H1 (cell line): ENCODE results near the gene IPO9. TPM values are rescaled to one million over a fixed set of nuclear protein-coding genes. Genes with fewer than 3 reads are reported as not detected.

Experiments used
- CTCF ChIA-PET: fragments of 300-600 bp; sonication (Branson Sonifier 250); formaldehyde crosslinking; loops from one replicate; lab custom pipeline; 2021; ENCODE audit not compliant: partially characterized antibody; lab: Charles Lee
- POLR2A ChIA-PET: fragments of 300-600 bp; sonication (Branson Sonifier 250); formaldehyde crosslinking; loops from one replicate; lab custom pipeline; 2021; ENCODE audit warnings: inconsistent platforms; ENCODE audit not compliant: partially characterized antibody; lab: Charles Lee
- DNase-seq, 2 experiments: peaks; one replicate each; pipeline versions ENCODE4 v3.0.0 to v3.0.0-alpha.2; 2010 to 2022; ENCODE audit warnings: low spot score in 2 of 2, low read depth in 1 of 2, mixed read lengths in 1 of 2
- FAIRE-seq: peaks from 2 replicates; lab custom pipeline; 2011; peaks lifted over from hg19 to GRCh38; lab: Jason Lieb, UNC
- H2AFZ ChIP-seq: 2 replicates; pipeline ENCODE4 v1.8.1; 2012; ENCODE audit warnings: low read length, inconsistent platforms
- H2AK5ac ChIP-seq: 2 replicates; pipeline ENCODE4 v1.6.1; 2013; ENCODE audit warnings: low read depth, low read length
- H2BK120ac ChIP-seq: replicated peaks from 2 replicates; pipeline ENCODE3; 2013; ENCODE audit warnings: low read depth, low read length, inconsistent platforms
- H2BK12ac ChIP-seq: 2 replicates; pipeline ENCODE4 v1.6.1; 2013; ENCODE audit warnings: low read depth, low read length
- H2BK15ac ChIP-seq: 2 replicates; pipeline ENCODE4 v1.6.1; 2013; ENCODE audit warnings: low read length
- H2BK20ac ChIP-seq: 2 replicates; pipeline ENCODE4 v1.6.1; 2013; ENCODE audit warnings: low read length
- H2BK5ac ChIP-seq: 2 replicates; pipeline ENCODE4 v1.6.1; 2013; ENCODE audit warnings: low read depth, low read length
- H3K14ac ChIP-seq: 2 replicates; pipeline ENCODE4 v1.6.1; 2013; ENCODE audit warnings: inconsistent platforms; ENCODE audit not compliant: insufficient read length
- H3K18ac ChIP-seq: 2 replicates; pipeline ENCODE4 v1.6.1; 2013; ENCODE audit warnings: low read length; ENCODE audit errors: extremely low read depth
- H3K23ac ChIP-seq: 2 replicates; pipeline ENCODE4 v1.6.1; 2013; ENCODE audit warnings: inconsistent platforms; ENCODE audit not compliant: insufficient read length
- H3K23me2 ChIP-seq: 2 replicates; pipeline ENCODE4 v1.6.1; 2013; ENCODE audit warnings: low read depth, low read length
- H3K27ac ChIP-seq: 2 replicates; pipeline ENCODE4 v1.6.1; 2011; ENCODE audit warnings: low read depth, low read length, inconsistent platforms
- H3K27me3 ChIP-seq, 4 experiments: replicated peaks in 1 of 4; 1 replicate in 1 of 4; 2 replicates in 3 of 4; pipeline versions ENCODE4 v1.6.1 to v1.8.1; 2011 to 2013; ENCODE audit warnings: low read length in 3 of 4, mild to moderate bottlenecking in 3 of 4, inconsistent platforms in 2 of 4, mixed read lengths in 2 of 4, moderate library complexity in 1 of 4; ENCODE audit not compliant: control insufficient read depth in 3 of 4, insufficient read depth in 3 of 4; ENCODE audit errors: extremely low read depth in 1 of 4
- H3K36me3 ChIP-seq, 4 experiments: 2 replicates each; pipeline versions ENCODE4 v1.6.1 to v1.8.1; 2011 to 2013; ENCODE audit warnings: mild to moderate bottlenecking in 4 of 4, low read length in 3 of 4, moderate library complexity in 2 of 4, control low read depth in 1 of 4, inconsistent platforms in 1 of 4; ENCODE audit not compliant: insufficient read depth in 4 of 4, control insufficient read depth in 2 of 4
- H3K4ac ChIP-seq: replicated peaks from 2 replicates; pipeline ENCODE3; 2013; ENCODE audit warnings: low read length, low read depth, mixed read lengths, inconsistent platforms; ENCODE audit not compliant: insufficient read length
- H3K4me1 ChIP-seq, 4 experiments: replicated peaks in 1 of 4; 1 replicate in 1 of 4; 2 replicates in 3 of 4; pipeline versions ENCODE4 v1.6.1 to v1.8.1; 2011 to 2013; ENCODE audit warnings: low read length in 3 of 4, inconsistent platforms in 2 of 4, mixed read lengths in 1 of 4; ENCODE audit not compliant: insufficient read depth in 4 of 4, control insufficient read depth in 3 of 4
- H3K4me2 ChIP-seq, 2 experiments: 2 replicates each; pipeline versions ENCODE4 v1.6.1 to v1.8.1; 2011 to 2013; ENCODE audit warnings: low read depth in 2 of 2, low read length in 2 of 2, control low read depth in 1 of 2, inconsistent platforms in 1 of 2, mild to moderate bottlenecking in 1 of 2; ENCODE audit not compliant: insufficient read depth in 1 of 2
- H3K4me3 ChIP-seq, 4 experiments: fragments of 200-600, 300-600 bp in 1 of 4; sonication (generic), shearing (Covaris generic), sonication (Bioruptor Twin) in 1 of 4; 2 replicates each; pipeline versions ENCODE4 v1.5.1 to v1.8.1; 2011 to 2016; ENCODE audit warnings: low read length in 4 of 4, low read depth in 3 of 4, control low read depth in 2 of 4, inconsistent platforms in 2 of 4, mild to moderate bottlenecking in 2 of 4, mixed read lengths in 1 of 4, moderate library complexity in 1 of 4; ENCODE audit not compliant: insufficient read depth in 2 of 4; ENCODE audit errors: extremely low read depth in 1 of 4
- H3K56ac ChIP-seq: replicated peaks from 2 replicates; pipeline ENCODE3; 2013; ENCODE audit warnings: low read depth, mild to moderate bottlenecking, mixed read lengths, low read length, inconsistent platforms; ENCODE audit not compliant: insufficient read length
- H3K79me1 ChIP-seq: 2 replicates; pipeline ENCODE4 v1.6.1; 2013; ENCODE audit warnings: low read depth, low read length, control low read depth
- H3K79me2 ChIP-seq, 2 experiments: 2 replicates each; pipeline versions ENCODE4 v1.6.1 to v1.8.1; 2012 to 2013; ENCODE audit warnings: low read length in 2 of 2, mild to moderate bottlenecking in 2 of 2, inconsistent platforms in 1 of 2; ENCODE audit not compliant: insufficient read depth in 2 of 2, control insufficient read depth in 1 of 2
- H3K9ac ChIP-seq, 4 experiments: replicated peaks in 1 of 4; 1 replicate in 1 of 4; 2 replicates in 3 of 4; pipeline versions ENCODE4 v1.6.1 to v1.8.1; 2011 to 2013; ENCODE audit warnings: low read depth in 3 of 4, low read length in 3 of 4, control low read depth in 2 of 4, mild to moderate bottlenecking in 2 of 4, moderate library complexity in 2 of 4, inconsistent platforms in 1 of 4; ENCODE audit errors: extremely low read depth in 1 of 4
- H3K9me3 ChIP-seq, 2 experiments: 2 replicates each; pipeline versions ENCODE4 v1.6.1 to v1.8.1; 2012 to 2013; ENCODE audit warnings: mild to moderate bottlenecking in 2 of 2, moderate library complexity in 2 of 2, control low read depth in 1 of 2, inconsistent platforms in 1 of 2, low read depth in 1 of 2, low read length in 1 of 2, mixed read lengths in 1 of 2; ENCODE audit not compliant: insufficient read depth in 2 of 2
- H4K20me1 ChIP-seq, 2 experiments: replicated peaks in 1 of 2; 2 replicates each; pipeline versions ENCODE3 to v1.8.1; 2011 to 2013; ENCODE audit warnings: inconsistent platforms in 2 of 2, low read length in 2 of 2, mild to moderate bottlenecking in 1 of 2; ENCODE audit not compliant: insufficient read depth in 2 of 2, control insufficient read depth in 1 of 2
- H4K5ac ChIP-seq: 2 replicates; pipeline ENCODE4 v1.6.1; 2013; ENCODE audit warnings: low read length, low read depth, mixed read lengths, inconsistent platforms; ENCODE audit not compliant: insufficient read length
- H4K8ac ChIP-seq: 2 replicates; pipeline ENCODE4 v1.8.0; 2013; ENCODE audit warnings: mild to moderate bottlenecking, moderate library complexity, low read length, inconsistent platforms; ENCODE audit not compliant: insufficient read depth; ENCODE audit errors: extremely low read depth
- H4K91ac ChIP-seq: replicated peaks from 2 replicates; pipeline ENCODE3; 2013; ENCODE audit warnings: low read length, mixed read lengths, inconsistent platforms; ENCODE audit not compliant: insufficient read length
- EP300 ChIP-seq, 2 experiments: IDR thresholded peaks; 1 replicate in 1 of 2; 2 replicates in 1 of 2; pipeline ENCODE4 v1.6.1; 2011 to 2012; ENCODE audit warnings: low read depth in 2 of 2, low read length in 2 of 2, mild to moderate bottlenecking in 2 of 2, borderline replicate concordance in 1 of 2, inconsistent platforms in 1 of 2, moderate library complexity in 1 of 2
- MAFK ChIP-seq: IDR thresholded peaks from 2 replicates; pipeline ENCODE4 v1.6.1; 2012; ENCODE audit warnings: low read depth, mild to moderate bottlenecking, improper control_type of control experiment, low read length
- NANOG ChIP-seq: IDR thresholded peaks from 2 replicates; pipeline ENCODE4 v1.6.1; 2011; ENCODE audit warnings: low read length, low read depth, mild to moderate bottlenecking, inconsistent platforms; ENCODE audit not compliant: insufficient read depth, poor library complexity, severe bottlenecking
- WGBS, 2 experiments: shearing (Covaris generic) in 1 of 2; methylation state at CpG; one replicate each; pipeline versions ENCODE4 v1.1.6 to v1.1.7; 2013 to 2015; ENCODE audit warnings: low lambda C conversion rate in 2 of 2, mixed read lengths in 2 of 2, inconsistent platforms in 1 of 2, low coverage in 1 of 2, missing lambda C conversion rate in 1 of 2; ENCODE audit not compliant: insufficient replicate concordance in 2 of 2, insufficient coverage in 1 of 2, insufficient read length in 1 of 2; ENCODE audit errors: extremely low coverage in 1 of 2, missing lambda C conversion rate in 1 of 2; 5-methylcytosine and 5-hydroxymethylcytosine counted together
- polyA plus RNA-seq, 7 experiments: library from polyadenylated mRNA; depleted of rRNA in 3 of 7; stranded (reverse) in 5 of 7; unstranded in 2 of 7; fragments of >200 nt in 5 of 7; fragments of 200-250 nt in 2 of 7; gene quantifications; 1 replicate in 5 of 7; 2 replicates in 1 of 7; 4 replicates in 1 of 7; pipeline versions ENCODE4 v1.2.1 to v1.2.3, GENCODE V29; 2011 to 2013; ENCODE audit warnings: missing spikeins in 2 of 7, mixed read lengths in 2 of 7
- total RNA-seq: library from RNA; stranded (reverse); fragmentation: NEBNext Ultra II Directional; extraction: Animal tissue kit (Norgen Biotek cat#: 25700); gene quantifications from 2 replicates; pipeline ENCODE4 v1.2.1, GENCODE V29; 2021

Gene IPO9
- total and polyA plus RNA-seq, 2 of the 8 experiments (the other 6 are each of a cell fraction or from before 2014, with no cell fraction given) = 61.0 to 122 TPM

DNA sequence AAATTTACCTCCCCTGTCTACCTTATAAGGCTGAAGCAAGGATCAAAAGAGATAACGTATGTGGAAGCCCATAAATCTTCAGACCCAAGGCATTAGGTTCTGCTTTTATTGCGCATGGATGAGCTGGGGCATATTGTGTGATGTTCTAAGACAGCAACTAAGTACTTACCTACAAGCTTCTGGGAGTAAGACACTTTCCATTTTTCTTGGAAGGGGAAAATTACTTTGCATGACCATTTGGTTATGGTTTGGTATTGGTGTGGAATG lies 96.3 kb downstream of the IPO9 start:
- H3K27me3 ChIP-seq = no peaks in the 10 kb centered on the region
- H3K79me2 ChIP-seq = no peaks in the 10 kb centered on the region
- no peak overlapping the region for H2BK5ac ChIP-seq
- no peak overlapping the region for H3K14ac ChIP-seq
- H3K23me2 ChIP-seq = no peaks in the 10 kb centered on the region
- no peaks in the 10 kb centered on the region for H4K20me1 ChIP-seq
- no peak overlapping the region for H4K5ac ChIP-seq
- no peak overlapping the region for H2BK20ac ChIP-seq
- H3K4me2 ChIP-seq = no peak overlapping the region
- H2BK12ac ChIP-seq = no peak overlapping the region
- no peak overlapping the region for H3K4me3 ChIP-seq
- no peak overlapping the region for H4K91ac ChIP-seq
- no peak overlapping the region for H2AK5ac ChIP-seq
- no peak overlapping the region for H2AFZ ChIP-seq
- no peak overlapping the region for H3K9ac ChIP-seq
- H3K56ac ChIP-seq = no peak overlapping the region
- no peak overlapping the region for H2BK15ac ChIP-seq
- no peaks in the 10 kb centered on the region for H3K36me3 ChIP-seq
- no peak overlapping the region for H3K23ac ChIP-seq
- no peak overlapping the region for H4K8ac ChIP-seq
- H2BK120ac ChIP-seq = no peak overlapping the region
- POLR2A ChIA-PET = interaction anchor here (1.2 kb wide), 1 partner anchor 17 kb away, joined by 4 read pairs; no protein-coding TSS in a partner anchor
- CTCF ChIA-PET = interaction anchor here (0.7 to 1.6 kb wide), 3 partner anchors 20 to 29 kb away, joined by 3 to 5 read pairs (median 4); no protein-coding TSS in a partner anchor
- no peak overlapping the region for H3K4ac ChIP-seq
- no peak overlapping the region for H3K27ac ChIP-seq
- FAIRE-seq (no peak), DNase-seq (no peak)
- TF ChIP-seq EP300 (IDR thresholded peaks at IDR 0.05; ENCODE audit: borderline replicate concordance in 1 of 2, low read depth in 2 of 2, low read length in 2 of 2) = no peak
- TF ChIP-seq NANOG = no peak
- TF ChIP-seq MAFK = no peak
- no peaks in the 10 kb centered on the region for H3K9me3 ChIP-seq
- no peak overlapping the region for H3K18ac ChIP-seq
- 90% methylated on average over 2 of the region's 2 CpGs; no CpG with 5 or more reads in 1 of the 2 experiments for WGBS, 2 experiments
- no peaks in the 10 kb centered on the region for H3K79me1 ChIP-seq
- no peaks in the 10 kb centered on the region for H3K4me1 ChIP-seq
